Kidney epithelial cell (primary cell): ENCODE results near the gene HMX3. TPM values are rescaled to one million over a fixed set of nuclear protein-coding genes. Genes with fewer than 3 reads are reported as not detected.

Experiments
- DNase-seq: peaks from one replicate; pipeline ENCODE4 v3.0.0-alpha.2; 2010; ENCODE audit warnings: low read depth
- H3K27me3 ChIP-seq: 2 replicates; pipeline ENCODE4 v1.6.0; 2011; ENCODE audit warnings: low read length; ENCODE audit not compliant: control insufficient read depth, insufficient read depth
- H3K36me3 ChIP-seq: 2 replicates; pipeline ENCODE4 v1.5.1; 2011; ENCODE audit warnings: low read length; ENCODE audit not compliant: control insufficient read depth, insufficient read depth
- H3K4me3 ChIP-seq: 2 replicates; pipeline ENCODE4 v1.5.1; 2011; ENCODE audit warnings: low read depth, mild to moderate bottlenecking, control low read depth, low read length
- CTCF ChIP-seq: IDR thresholded peaks from 2 replicates; pipeline ENCODE4 v1.5.1; 2011; ENCODE audit warnings: mild to moderate bottlenecking, moderate library complexity, low read length, control low read depth, inconsistent platforms; ENCODE audit not compliant: insufficient read depth, poor library complexity, severe bottlenecking
- total RNA-seq: library from RNA; depleted of rRNA; stranded (reverse); fragments of >200 nt; gene quantifications from 2 replicates; pipeline ENCODE4 v1.2.3, GENCODE V29; 2015

Gene HMX3
- total RNA-seq = 0.08 TPM in 1 of 2 replicates, not detected in the other

- H3K4me3 ChIP-seq = no peak within 1 kb of the TSS
- TF ChIP-seq CTCF = no peak
- H3K27me3 ChIP-seq = peaks cover 92% of the 10 kb centered on the region
- DNase-seq = no peak
- no peaks in the 10 kb centered on the region for H3K36me3 ChIP-seq
These were observed at the start of gene HMX3 for GRCh38 chr10:123135415-123136141. Gene HMX3 (plus strand): TSS chr10:123135970. CDS start chr10:123136051, 81 bp downstream.

DNA sequence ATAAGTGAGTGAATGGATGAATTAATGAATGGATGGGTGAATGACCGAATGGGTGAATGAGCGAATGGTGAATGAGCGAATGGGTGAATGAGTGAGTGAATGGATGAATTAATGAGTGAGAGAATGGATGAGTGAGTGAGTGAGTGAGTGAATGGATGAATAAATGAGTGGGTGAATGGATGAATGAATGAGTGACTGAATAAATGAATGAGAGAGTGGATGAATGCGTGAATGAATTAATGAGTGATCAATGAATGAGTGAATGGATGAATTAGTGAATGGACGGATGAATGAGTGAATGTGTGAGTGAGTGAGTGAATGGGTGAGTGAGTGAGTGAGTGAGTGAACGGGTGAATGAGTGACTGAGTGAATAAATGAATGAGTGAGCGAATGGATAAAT lies 49.5 kb upstream of the HMX3 start:
- no peak for DNase-seq
- Histone ChIP-seq H3K36me3 (no peaks in the 10 kb centered on the region), H3K27me3 (no peaks in the 10 kb centered on the region), H3K4me3 (no peak overlapping the region)
- TF ChIP-seq CTCF = no peak

DNA sequence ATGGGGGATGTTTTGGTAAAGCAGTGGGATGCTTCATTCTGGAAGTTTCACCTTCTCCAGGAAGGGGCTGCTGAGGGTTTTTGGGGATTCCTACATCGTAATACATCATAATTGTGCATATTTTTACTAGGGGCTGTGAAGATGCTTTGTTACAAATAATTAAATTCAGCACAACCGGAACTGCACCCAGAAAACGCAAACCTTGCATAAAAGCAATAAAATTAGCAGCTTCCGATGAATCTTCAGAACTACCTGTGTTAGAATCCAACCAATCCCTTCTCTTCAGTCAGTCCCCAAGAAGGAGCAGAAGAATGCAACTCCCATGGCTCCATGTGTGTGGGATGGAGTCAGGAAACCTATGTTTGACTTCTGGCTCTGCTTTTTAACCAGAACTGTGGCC lies 48.4 kb upstream of the HMX3 start:
- no peaks in the 10 kb centered on the region for H3K36me3 ChIP-seq

DNA sequence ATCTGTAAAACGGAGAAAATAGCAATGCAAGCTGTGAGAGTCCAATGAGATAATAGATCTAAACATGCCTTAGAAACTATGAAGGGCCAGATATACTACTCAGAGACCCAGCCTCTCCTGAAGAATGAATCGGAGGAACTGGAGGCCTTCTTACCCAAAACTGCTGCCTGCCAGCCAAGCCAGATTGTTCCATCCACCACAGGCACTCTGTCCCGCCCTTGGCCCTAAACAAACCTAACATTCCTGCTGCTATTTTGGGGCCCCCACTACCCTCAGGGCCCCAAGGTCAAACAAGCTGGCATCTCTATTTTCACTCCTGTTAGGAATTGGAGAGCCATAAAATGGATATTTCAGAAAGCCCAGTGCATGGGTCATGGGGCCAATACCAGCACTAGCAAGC lies 48.0 kb upstream of the HMX3 start:
- TF ChIP-seq CTCF = no peak
- no peaks in the 10 kb centered on the region for H3K27me3 ChIP-seq
- no peak overlapping the region for H3K4me3 ChIP-seq
- DNase-seq = no peak
- no peaks in the 10 kb centered on the region for H3K36me3 ChIP-seq

More for the DNA sequence above, 48.4 kb upstream of the HMX3 start:
- Histone ChIP-seq H3K4me3 (no peak overlapping the region), H3K27me3 (no peaks in the 10 kb centered on the region)
- no peak for TF ChIP-seq CTCF
- no peak for DNase-seq

GRCh38 chr10:123092635-123093414 lies 42.9 kb upstream of the HMX3 start:
- Histone ChIP-seq H3K36me3 (no peaks in the 10 kb centered on the region), H3K27me3 (no peaks in the 10 kb centered on the region), H3K4me3 (no peak overlapping the region)
- DNase-seq = no peak
- no peak for TF ChIP-seq CTCF

GRCh38 chr10:123093489-123093888 lies 42.3 kb upstream of the HMX3 start:
- DNase-seq = no peak
- TF ChIP-seq CTCF = no peak
- Histone ChIP-seq H3K27me3 (no peaks in the 10 kb centered on the region), H3K4me3 (no peak overlapping the region), H3K36me3 (no peaks in the 10 kb centered on the region)
